Stimulated activated naive B cell treated with anti-CD40 and anti-IgM and Interleukin-4, amounts not matched to agents 10 μg/mL and 1 μg/mL and 100 μg/mL, for 72 hours (primary cell): ENCODE results near the gene CSKMT.
A peak's percentile ranks its signal among the peaks of the same experiment; 100 is the strongest.
"Not testable (repeated sequence)": the region's sequence is repeated elsewhere in the genome, so short reads cannot be mapped to it uniquely, and the experiment has no call there.

Experiments
- ATAC-seq, 2 donors: fragments of 150-1000 bp; cut with Tn5 transposase; replicated peaks; 2 replicates each; pipeline ENCODE4 v1.10.0; 2021; ENCODE audit warnings: moderate library complexity in 1 of 2
- DNase-seq: peaks from one replicate; pipeline ENCODE4 v3.0.0; 2021
- H3K27ac Mint-ChIP-seq: one replicate; pipeline ENCODE4 v1.8.0; 2022; ENCODE audit warnings: mild to moderate bottlenecking, mixed read lengths
- H3K27me3 Mint-ChIP-seq, 2 donors: one replicate each; pipeline ENCODE4 v1.8.0; 2022; ENCODE audit warnings: mixed read lengths in 2 of 2
- H3K36me3 Mint-ChIP-seq, 2 donors: one replicate each; pipeline ENCODE4 v1.8.0; 2022; ENCODE audit warnings: mixed read lengths in 2 of 2, mild to moderate bottlenecking in 1 of 2
- H3K4me1 Mint-ChIP-seq, 2 donors: one replicate each; pipeline ENCODE4 v1.8.0; 2022; ENCODE audit warnings: mixed read lengths in 2 of 2, mild to moderate bottlenecking in 1 of 2
- H3K4me3 Mint-ChIP-seq, 2 donors: one replicate each; pipeline ENCODE4 v1.8.0; 2022; ENCODE audit warnings: mild to moderate bottlenecking in 2 of 2, mixed read lengths in 2 of 2, moderate library complexity in 1 of 2
- H3K9me3 Mint-ChIP-seq, 2 donors: one replicate each; pipeline ENCODE4 v1.8.0; 2022; ENCODE audit warnings: mixed read lengths in 2 of 2, mild to moderate bottlenecking in 1 of 2

Gene CSKMT

DNA sequence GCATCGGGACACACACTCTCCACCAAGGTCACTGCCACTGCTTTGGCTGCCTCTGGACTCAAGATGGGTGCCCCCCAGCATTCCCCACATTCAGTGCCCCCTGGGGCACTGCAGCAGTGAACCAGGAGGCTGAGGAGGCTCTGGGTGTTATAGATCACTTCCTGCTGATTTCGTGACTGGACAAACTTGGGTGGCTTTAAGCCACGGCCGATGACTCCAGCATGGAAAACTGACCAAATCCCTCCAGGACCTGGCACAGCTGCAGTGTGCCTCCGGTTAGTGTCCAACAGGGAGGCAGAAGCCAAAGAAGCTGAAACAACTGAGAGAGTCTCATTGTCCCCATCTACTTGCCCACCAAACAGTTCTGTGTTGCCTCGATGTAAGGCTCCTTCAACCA, 17.5 kb upstream of the CSKMT start:
- Mint-ChIP-seq H3K4me1 (peaks cover 20 to 54% of the 10 kb centered on the region in 2 donors), H3K9me3 (no peaks in the 10 kb centered on the region), H3K36me3 (peaks cover 21 to 26% of the 10 kb centered on the region in 2 donors), H3K27me3 (no peaks in the 10 kb centered on the region), H3K27ac (peak overlapping the region; percentile 62), H3K4me3 (no peak overlapping the region)
- DNase-seq (no peak), ATAC-seq (no peak)

DNA sequence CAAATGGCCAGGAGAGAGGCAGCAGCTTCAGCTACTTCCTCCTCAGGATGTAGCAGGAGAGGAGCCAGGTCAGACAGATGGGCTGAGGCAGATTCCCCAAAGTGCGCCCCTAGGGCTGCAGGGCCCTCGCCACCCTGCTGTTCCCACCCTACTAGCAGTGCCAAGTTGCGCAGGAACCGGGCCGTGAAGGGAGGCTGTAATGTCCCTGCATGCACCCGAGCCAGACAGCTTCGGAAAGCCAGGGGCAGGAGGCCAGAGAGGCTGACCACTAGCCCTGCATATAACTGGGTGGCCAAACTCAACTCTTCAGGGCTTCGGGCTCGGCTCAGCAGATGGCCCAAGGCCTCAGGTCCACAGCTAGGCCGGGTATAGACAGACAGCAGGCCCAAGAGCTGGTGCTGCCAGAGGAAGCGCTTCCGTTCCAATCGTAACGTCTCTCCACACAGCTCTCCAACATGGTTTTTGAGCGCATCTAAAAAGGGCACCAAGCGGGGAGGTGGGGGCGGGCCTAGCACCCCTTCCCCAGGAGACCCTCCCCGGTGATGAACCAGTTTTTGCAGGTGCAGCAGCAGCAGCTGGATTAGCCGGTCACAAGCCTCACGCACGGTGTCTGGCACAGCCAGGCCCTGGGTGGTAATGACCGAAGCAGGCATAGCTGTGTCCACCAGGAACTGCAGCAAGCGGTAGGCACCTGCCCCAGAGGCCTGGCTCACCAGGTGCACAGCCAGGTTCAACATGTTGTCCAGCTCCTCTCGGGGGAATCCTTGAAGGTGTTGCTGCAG, 16.7 kb upstream of the CSKMT start:
- ATAC-seq, result no peak

GRCh38 chr11:62648967-62649364, 16.1 kb upstream of the CSKMT start:
- H3K27me3 Mint-ChIP-seq, result no peaks in the 10 kb centered on the region
- no peaks in the 10 kb centered on the region for H3K9me3 Mint-ChIP-seq
- H3K4me1 Mint-ChIP-seq, result peaks cover 24 to 61% of the 10 kb centered on the region in 2 donors
- ATAC-seq, result no peak
- no peak for DNase-seq
- H3K4me3 Mint-ChIP-seq, result no peak overlapping the region
- peak overlapping the region; percentile 62 for H3K27ac Mint-ChIP-seq
- H3K36me3 Mint-ChIP-seq, result peaks cover 20 to 25% of the 10 kb centered on the region in 2 donors

More for the DNA sequence above, 16.7 kb upstream of the CSKMT start:
- Mint-ChIP-seq H3K4me3 (no peak overlapping the region), H3K9me3 (no peaks in the 10 kb centered on the region), H3K27ac (no peak overlapping the region), H3K4me1 (peaks cover 21 to 57% of the 10 kb centered on the region in 2 donors), H3K36me3 (peaks cover 20 to 26% of the 10 kb centered on the region in 2 donors), H3K27me3 (no peaks in the 10 kb centered on the region)
- no peak for DNase-seq

DNA sequence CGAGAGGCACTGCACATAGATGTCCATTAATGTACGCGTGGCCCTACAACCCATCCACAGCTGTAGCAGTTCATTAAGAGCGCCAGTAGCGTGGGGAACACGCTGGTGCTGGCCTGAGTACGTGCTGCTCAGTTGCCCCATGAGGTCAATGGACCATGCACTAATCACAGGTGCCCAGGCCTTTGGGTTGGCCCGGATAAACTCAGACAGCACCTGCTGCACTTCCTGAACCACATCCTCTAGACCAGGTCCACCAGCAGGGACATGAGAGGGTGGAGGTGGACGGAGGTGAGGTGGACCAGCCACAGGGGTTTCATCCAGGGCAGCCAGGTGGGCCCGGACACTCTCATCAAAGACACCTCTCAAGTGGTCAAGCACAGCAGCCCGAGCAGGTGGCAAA, 15.6 kb upstream of the CSKMT start:
- peak overlapping the region; percentile 62 for H3K27ac Mint-ChIP-seq
- H3K4me1 Mint-ChIP-seq, result peaks cover 21 to 61% of the 10 kb centered on the region in 2 donors
- H3K9me3 Mint-ChIP-seq, result no peaks in the 10 kb centered on the region
- no peaks in the 10 kb centered on the region for H3K27me3 Mint-ChIP-seq
- no peak overlapping the region for H3K4me3 Mint-ChIP-seq
- DNase-seq (no peak), ATAC-seq (no peak)
- peaks cover 19 to 20% of the 10 kb centered on the region in 2 donors for H3K36me3 Mint-ChIP-seq

DNA sequence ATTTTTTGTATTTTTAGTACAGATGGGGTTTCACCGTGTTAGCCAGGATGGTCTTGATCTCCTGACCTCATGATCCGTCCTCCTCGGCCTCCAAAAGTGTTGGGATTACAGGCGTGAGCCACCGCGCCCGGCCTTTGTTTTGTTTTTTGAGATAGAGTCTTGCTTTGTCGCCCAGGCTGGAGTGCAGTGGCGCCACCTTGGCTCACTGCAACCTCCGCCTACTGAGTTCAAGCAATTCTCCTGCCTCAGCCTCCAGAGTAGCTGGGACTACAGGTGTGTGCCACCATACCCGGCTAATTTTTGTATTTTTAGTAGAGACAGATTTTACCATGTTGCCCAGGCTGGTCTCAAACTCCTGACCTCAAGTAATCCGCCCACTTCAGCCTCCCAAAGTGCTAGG, 14.8 kb upstream of the CSKMT start:
- H3K9me3 Mint-ChIP-seq, H3K4me3 Mint-ChIP-seq, ATAC-seq, DNase-seq, H3K27me3 Mint-ChIP-seq: not testable (repeated sequence)
- Mint-ChIP-seq H3K27ac (peak overlapping the region; percentile 5), H3K4me1 (peaks cover 17 to 53% of the 10 kb centered on the region in 2 donors), H3K36me3 (peaks cover 16 to 20% of the 10 kb centered on the region in 2 donors)

DNA sequence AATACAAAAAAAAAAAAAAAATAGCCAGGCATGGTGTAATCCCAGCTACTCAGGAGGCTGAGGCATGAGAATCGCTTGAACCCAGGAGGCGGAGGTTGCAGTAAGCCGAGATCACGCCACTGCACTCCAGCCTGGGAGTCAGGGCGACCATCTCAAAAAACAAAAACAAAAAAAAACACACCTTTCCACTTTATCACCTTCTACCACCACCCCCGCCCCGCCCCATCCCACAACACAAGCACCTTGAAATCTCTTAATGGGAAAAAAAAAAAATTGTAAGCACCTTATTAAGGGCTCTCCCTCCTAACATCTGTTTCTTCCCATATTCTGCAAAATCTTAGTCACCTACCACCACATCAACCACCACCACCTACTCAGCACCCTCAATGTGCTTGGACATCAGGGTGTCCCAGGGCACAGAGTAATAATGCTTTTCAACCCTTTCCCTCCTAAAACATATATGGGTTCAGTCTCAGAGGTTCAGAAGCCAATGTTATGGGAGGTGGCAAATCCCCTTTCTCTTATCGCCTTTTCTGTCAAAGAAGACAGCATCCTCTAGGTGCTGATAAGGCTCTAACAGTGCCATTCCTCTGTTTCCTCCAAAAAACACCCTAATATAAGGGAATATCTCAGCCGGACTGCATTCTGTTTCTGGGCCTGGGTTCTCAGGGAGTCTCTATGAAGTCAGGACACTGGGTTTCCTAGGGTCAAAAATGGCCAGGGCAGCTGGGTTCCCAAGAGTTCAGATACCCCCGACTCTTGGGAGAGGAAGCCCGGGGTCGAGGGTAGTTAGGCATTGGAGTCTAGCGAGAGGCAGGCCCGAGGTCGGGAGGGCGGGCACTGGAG, 12.7 kb upstream of the CSKMT start:
- no peaks in the 10 kb centered on the region for H3K9me3 Mint-ChIP-seq
- no peaks in the 10 kb centered on the region for H3K27me3 Mint-ChIP-seq
- peaks cover 12 to 41% of the 10 kb centered on the region in 2 donors for H3K4me1 Mint-ChIP-seq
- H3K36me3 Mint-ChIP-seq, result peaks cover 12 to 15% of the 10 kb centered on the region in 2 donors
- H3K27ac Mint-ChIP-seq, result peak overlapping the region; percentile 93
- DNase-seq (no peak), ATAC-seq (peak in 1 of 2 donors; percentile 6)
- peak overlapping the region; percentile 87 to 99 for H3K4me3 Mint-ChIP-seq

- ATAC-seq (no peak), DNase-seq (no peak)
- Mint-ChIP-seq H3K27me3 (no peaks in the 10 kb centered on the region), H3K4me3 (peak overlapping the region; percentile 52 to 65), H3K4me1 (peaks cover 12 to 29% of the 10 kb centered on the region in 2 donors), H3K9me3 (no peaks in the 10 kb centered on the region), H3K27ac (no peak overlapping the region), H3K36me3 (peaks cover 7% of the 10 kb centered on the region in 2 donors)
Measured at GRCh38 chr11:62654297-62654696, 10.8 kb upstream of the CSKMT start.

DNA sequence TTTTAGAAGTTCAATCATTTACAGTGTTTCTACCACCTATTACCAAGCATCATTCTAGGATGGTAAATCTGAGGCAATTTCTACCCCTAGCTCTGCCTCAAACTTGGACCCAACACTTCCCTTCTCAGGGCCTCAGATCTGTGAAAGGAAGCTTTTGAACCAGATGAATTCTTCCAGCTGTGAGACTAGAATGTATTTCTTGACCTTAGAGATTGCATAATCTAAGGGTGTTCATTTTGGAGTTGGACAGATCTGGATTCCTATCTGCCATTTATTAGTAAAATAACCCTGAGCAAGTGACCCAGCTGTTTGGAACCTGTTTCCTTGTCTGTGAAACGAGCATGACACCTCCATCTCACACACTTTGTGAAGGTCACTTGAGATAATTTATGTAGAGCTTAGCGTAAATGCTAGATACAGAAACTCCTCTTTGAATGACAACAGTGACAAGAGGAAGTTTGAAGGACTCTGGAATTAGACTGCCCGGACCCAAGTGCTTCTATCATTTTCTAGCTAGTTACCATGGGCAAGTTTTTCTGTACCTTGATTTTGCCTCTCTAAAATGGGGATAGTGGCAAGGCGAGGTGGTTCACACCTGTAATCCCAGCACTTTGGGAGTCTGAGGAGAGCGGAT, 8.2 kb upstream of the CSKMT start:
- Mint-ChIP-seq H3K4me3 (no peak overlapping the region), H3K4me1 (peaks cover 9 to 12% of the 10 kb centered on the region in 2 donors), H3K27ac (no peak overlapping the region), H3K27me3 (no peaks in the 10 kb centered on the region), H3K9me3 (no peaks in the 10 kb centered on the region), H3K36me3 (peaks cover 0 to 8% of the 10 kb centered on the region in 2 donors)
- DNase-seq, result no peak
- no peak for ATAC-seq

GRCh38 chr11:62664405-62665074, 572 bp upstream of the CSKMT start:
- Mint-ChIP-seq H3K27ac (peak overlapping the region; percentile 99), H3K36me3 (peaks cover 34 to 46% of the 10 kb centered on the region in 2 donors), H3K9me3 (no peaks in the 10 kb centered on the region), H3K4me1 (peaks cover 22 to 53% of the 10 kb centered on the region in 2 donors), H3K4me3 (peak overlapping the region; percentile 97 to 100), H3K27me3 (no peaks in the 10 kb centered on the region)
- ATAC-seq, result peak; percentile 63 to 65
- no peak for DNase-seq

DNA sequence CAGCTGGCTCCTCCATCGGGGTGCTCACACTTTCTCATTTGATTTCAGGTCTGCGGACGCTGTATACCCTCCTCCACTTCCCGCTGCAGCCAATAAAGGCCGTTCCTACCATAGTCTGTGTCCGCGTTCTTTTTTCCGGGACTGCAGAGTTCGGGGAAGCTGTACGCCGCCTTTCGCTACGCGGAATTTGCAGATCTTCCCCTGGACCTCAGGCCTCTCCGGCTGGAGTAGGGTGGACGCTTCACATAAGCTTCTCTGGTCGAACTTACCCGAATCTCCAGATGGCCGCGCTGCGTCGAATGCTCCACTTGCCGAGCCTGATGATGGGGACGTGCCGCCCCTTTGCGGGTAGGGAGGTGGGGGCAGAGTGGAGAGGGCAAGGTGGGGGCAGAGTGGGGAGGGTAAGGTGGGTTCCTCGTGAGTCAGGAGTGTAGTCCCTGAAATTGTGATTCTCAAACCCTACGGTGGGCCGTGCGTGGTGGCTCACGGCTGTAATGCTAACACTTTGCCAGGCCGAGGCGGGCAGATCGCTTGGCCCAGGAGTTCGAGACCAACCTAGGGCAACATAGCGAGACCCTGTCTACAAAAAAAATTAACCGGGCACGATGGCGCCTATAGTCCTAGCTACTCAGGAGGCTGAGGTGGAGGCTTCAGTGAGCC, 617 bp downstream of the CSKMT start:
- peak; percentile 28 for DNase-seq
- peaks cover 34 to 50% of the 10 kb centered on the region in 2 donors for H3K36me3 Mint-ChIP-seq
- no peaks in the 10 kb centered on the region for H3K9me3 Mint-ChIP-seq
- H3K27me3 Mint-ChIP-seq, result no peaks in the 10 kb centered on the region
- peak overlapping the region; percentile 99 for H3K27ac Mint-ChIP-seq
- peak; percentile 27 to 40 for ATAC-seq
- peak overlapping the region; percentile 97 to 100 for H3K4me3 Mint-ChIP-seq
- H3K4me1 Mint-ChIP-seq, result peaks cover 26 to 62% of the 10 kb centered on the region in 2 donors

DNA sequence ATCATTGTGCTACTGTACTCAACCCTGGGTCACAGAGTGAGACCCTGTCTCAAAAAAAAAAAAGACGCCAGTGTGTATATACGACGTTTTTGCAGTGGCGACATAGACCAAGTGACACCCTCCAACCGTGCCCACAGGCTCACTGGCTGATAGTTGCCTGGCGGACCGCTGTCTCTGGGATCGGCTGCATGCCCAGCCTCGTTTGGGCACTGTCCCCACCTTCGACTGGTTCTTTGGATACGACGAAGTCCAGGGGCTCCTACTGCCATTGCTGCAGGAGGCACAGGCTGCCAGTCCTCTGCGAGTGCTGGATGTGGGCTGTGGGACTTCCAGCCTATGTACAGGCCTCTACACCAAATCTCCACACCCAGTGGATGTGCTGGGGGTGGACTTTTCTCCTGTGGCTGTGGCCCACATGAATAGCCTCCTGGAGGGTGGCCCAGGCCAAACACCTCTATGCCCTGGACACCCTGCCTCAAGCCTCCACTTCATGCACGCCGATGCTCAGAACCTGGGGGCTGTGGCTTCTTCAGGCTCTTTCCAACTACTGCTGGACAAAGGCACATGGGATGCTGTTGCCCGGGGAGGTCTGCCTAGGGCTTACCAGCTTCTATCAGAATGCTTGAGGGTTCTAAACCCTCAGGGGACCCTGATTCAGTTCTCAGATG, 1.3 kb downstream of the CSKMT start:
- DNase-seq, result no peak
- ATAC-seq, result no peak
- peaks cover 34 to 55% of the 10 kb centered on the region in 2 donors for H3K36me3 Mint-ChIP-seq

DNA sequence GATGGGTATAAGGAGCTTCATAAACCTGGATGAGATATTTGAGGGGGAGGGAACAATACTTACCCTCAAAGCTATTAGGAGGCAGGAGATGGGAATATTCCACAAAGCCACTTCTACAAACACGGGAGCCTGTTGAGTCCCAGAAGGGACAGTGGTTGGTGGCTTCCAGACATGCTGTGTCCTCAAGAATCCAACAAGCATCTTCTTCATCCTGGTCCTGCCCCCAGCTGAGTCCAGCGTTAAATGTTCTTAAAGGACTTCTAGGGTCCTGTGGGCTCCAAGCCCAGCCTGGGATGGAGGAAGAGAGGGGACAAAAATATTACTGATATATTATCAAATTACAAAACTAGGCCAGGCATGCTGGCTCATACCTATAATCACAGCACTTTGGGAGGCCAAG, 2.3 kb downstream of the CSKMT start:
- Mint-ChIP-seq H3K27me3 (no peaks in the 10 kb centered on the region), H3K4me3 (peak overlapping the region; percentile 97 to 100), H3K27ac (peak overlapping the region; percentile 99), H3K36me3 (peaks cover 39 to 62% of the 10 kb centered on the region in 2 donors), H3K9me3 (no peaks in the 10 kb centered on the region), H3K4me1 (peaks cover 28 to 66% of the 10 kb centered on the region in 2 donors)
- ATAC-seq (no peak), DNase-seq (no peak)

More for the DNA sequence above, 1.3 kb downstream of the CSKMT start:
- Mint-ChIP-seq H3K4me3 (peak overlapping the region; percentile 97 to 100), H3K4me1 (peaks cover 26 to 64% of the 10 kb centered on the region in 2 donors), H3K27me3 (no peaks in the 10 kb centered on the region), H3K9me3 (no peaks in the 10 kb centered on the region), H3K27ac (peak overlapping the region; percentile 99)
